A549 (cell line): ENCODE measurements around the gene RPL26. TPM values are rescaled to one million over a fixed set of nuclear protein-coding genes. Genes with fewer than 3 reads are reported as not detected.

Source experiments
- ATAC-seq, 2 experiments: fragments of 200-7000 bp in 1 of 2; fragments of >200 bp in 1 of 2; cut with Nextera tagmentation in 1 of 2; cut with Tn5 transposase in 1 of 2; 3 replicates each; pipeline versions ENCODE4 v1.8.0 to v1.9.1; 2018 to 2020; ENCODE audit warnings: mild to moderate bottlenecking in 1 of 2, moderate library complexity in 1 of 2
- CTCF ChIA-PET: fragments of 300-600 bp; sonication (Branson Sonifier 250); formaldehyde crosslinking; extraction: SDS; loops from one replicate; lab custom pipeline; 2021; ENCODE audit warnings: antibody characterized with exemption, inconsistent platforms; lab: Yijun Ruan, JAX
- POLR2A ChIA-PET: fragments of 350-600 bp; formaldehyde crosslinking; extraction: SDS; loops from one replicate; lab custom pipeline; 2021; ENCODE audit warnings: antibody characterized with exemption, inconsistent platforms; lab: Yijun Ruan, JAX
- DNase-seq, 2 experiments: peaks; one replicate each; pipeline versions ENCODE4 v3.0.0 to v3.0.0-alpha.2; 2011 to 2016; ENCODE audit warnings: low read depth in 1 of 2, low spot score in 1 of 2
- FAIRE-seq: peaks from 2 replicates; lab custom pipeline; 2011; peaks lifted over from hg19 to GRCh38; lab: Jason Lieb, UNC
- H3K27ac ChIP-seq, 2 experiments: fragments of >200 bp; sonication (Bioruptor Twin); formaldehyde crosslinking; 3 replicates each; pipeline ENCODE4 v1.5.1; 2016 to 2017
- H3K4me1 ChIP-seq: fragments of >200 bp; sonication (Bioruptor Twin); formaldehyde crosslinking; 3 replicates; pipeline ENCODE4 v1.6.1; 2016
- H3K4me2 ChIP-seq: fragments of >200 bp; sonication (Bioruptor Twin); formaldehyde crosslinking; 3 replicates; pipeline ENCODE4 v1.6.1; 2016
- H3K4me3 ChIP-seq: fragments of >200 bp; sonication (Bioruptor Twin); formaldehyde crosslinking; 3 replicates; pipeline ENCODE4 v1.5.1; 2016
- H3K9me3 ChIP-seq: fragments of >200 bp; sonication (Bioruptor Twin); formaldehyde crosslinking; 3 replicates; pipeline ENCODE4 v1.6.1; 2016
- BCL3 ChIP-seq: fragments of >200 bp; sonication (Bioruptor Twin); formaldehyde crosslinking; IDR thresholded peaks from 3 replicates; pipeline ENCODE4 v1.6.1; 2016
- CHD4 ChIP-seq: fragments of 200-600 bp; sonication (generic); IDR thresholded peaks from 2 replicates; pipeline ENCODE4 v1.6.1; 2016; ENCODE audit warnings: antibody characterized with exemption, mild to moderate bottlenecking, borderline replicate concordance
- CTCF ChIP-seq: fragments of >200 bp; sonication (Bioruptor Twin); formaldehyde crosslinking; IDR thresholded peaks from 3 replicates; pipeline ENCODE4 v1.5.1; 2016
- HEYL ChIP-seq: fragments of 250-450 bp; sonication (Bioruptor Pico); IDR thresholded peaks from 2 replicates; pipeline ENCODE4 v1.8.0; 2021; ENCODE audit warnings: mild to moderate bottlenecking, moderate library complexity
- HOXB5 ChIP-seq: fragments of 250-450 bp; sonication (Bioruptor Pico); IDR thresholded peaks from 2 replicates; pipeline ENCODE4 v1.5.0; 2020; ENCODE audit warnings: mild to moderate bottlenecking, moderate library complexity
- RARB ChIP-seq: fragments of 250-450 bp; sonication (Bioruptor Pico); IDR thresholded peaks from 2 replicates; pipeline ENCODE4 v1.8.0; 2021; ENCODE audit warnings: mild to moderate bottlenecking, moderate library complexity
- WGBS: methylation state at CpG from one replicate; pipeline ENCODE4 v1.1.6; 2017; ENCODE audit errors: missing lambda C conversion rate; 5-methylcytosine and 5-hydroxymethylcytosine counted together
- polyA plus RNA-seq, 4 experiments: library from polyadenylated mRNA; depleted of rRNA in 3 of 4; stranded (reverse); fragments of >200 nt; fragmentation: RNase III in 1 of 4; extraction: RNeasy Plus Mini Kit Qiagen cat#74134 plus additional on column Dnase treatment in 1 of 4; gene quantifications; 2 replicates in 3 of 4; 3 replicates in 1 of 4; pipeline ENCODE4 v1.2.3, GENCODE V29; 2011 to 2017
- small RNA-seq, 6 experiments: library from RNA; depleted of rRNA; stranded (forward); fragments of <200 nt; gene quantifications; one replicate each; pipeline ENCODE3, GENCODE V24; 2012

The RPL26 gene
- polyA plus RNA-seq, 2 of the 4 experiments (the other 2 are of a cell fraction): 5,521 to 7,141 TPM

GRCh38 chr17:8332128-8332527, 50.9 kb downstream of the RPL26 start:
- H3K9me3 ChIP-seq: no peaks in the 10 kb centered on the region
- ATAC-seq (no peak), FAIRE-seq (no peak), DNase-seq (no peak)
- no peaks in the 10 kb centered on the region for H3K4me1 ChIP-seq
- POLR2A ChIA-PET: interaction anchor here (1.2 kb wide), 1 partner anchor 37 kb away, joined by 4 read pairs; the partner anchor contains the start of gene SLC25A35
- no peak overlapping the region for H3K4me2 ChIP-seq
- no peak overlapping the region for H3K27ac ChIP-seq
- whole genome bisulfite sequencing: 29% methylated on average over 2 of the region's 2 CpGs
- no peak for TF ChIP-seq BCL3
- TF ChIP-seq HEYL (CRISPR knock-in tag): no peak
- no peak for TF ChIP-seq CHD4
- TF ChIP-seq HOXB5 (CRISPR knock-in tag): no peak
- no peak for TF ChIP-seq RARB
- no peak for TF ChIP-seq CTCF
- CTCF ChIA-PET: interaction anchor here (0.6 to 1.3 kb wide), 10 partner anchors 9 to 1392 kb away, joined by 3 to 6 read pairs (median 3); partner anchors contain the start of gene KRABD2
- H3K4me3 ChIP-seq: no peak overlapping the region

Small RNA genes lying within 50 kb of the gene (small RNA-seq; reads per million reads assigned to genes)
- gene RF00265: 0 reads per million in 6 experiments

Other genes with a start within 250 kb of the RPL26 start
- gene PER1, start 230.8 kb downstream of the RPL26 start, polyA plus RNA-seq (2011; rRNA removed): 5.5 and 5.6 TPM in 2 replicates
- gene PER1, start 230.8 kb downstream of the RPL26 start, polyA plus RNA-seq (2017; fragmentation: RNase III; extraction: RNeasy Plus Mini Kit Qiagen cat#74134 plus additional on column Dnase treatment): 6.8 to 8.7 TPM (median 8.4 TPM) in 3 replicates
- 21.7 and 24.7 TPM in 2 replicates for gene VAMP2, start 220.2 kb downstream of the RPL26 start, polyA plus RNA-seq (2011; rRNA removed)
- 19.2 to 23.3 TPM (median 19.3 TPM) in 3 replicates for gene VAMP2, start 220.2 kb downstream of the RPL26 start, polyA plus RNA-seq (2017; fragmentation: RNase III; extraction: RNeasy Plus Mini Kit Qiagen cat#74134 plus additional on column Dnase treatment)
- 21.8 and 22.8 TPM in 2 replicates for gene TMEM107, start 206.8 kb downstream of the RPL26 start, polyA plus RNA-seq (2011; rRNA removed)
- gene TMEM107, start 206.8 kb downstream of the RPL26 start, polyA plus RNA-seq (2017; fragmentation: RNase III; extraction: RNeasy Plus Mini Kit Qiagen cat#74134 plus additional on column Dnase treatment): 16.0 to 19.2 TPM (median 17.0 TPM) in 3 replicates
- 3.0 and 3.3 TPM in 2 replicates for gene BORCS6, start 193.0 kb downstream of the RPL26 start, polyA plus RNA-seq (2011; rRNA removed)
- 4.1 to 6.6 TPM (median 6.1 TPM) in 3 replicates for gene BORCS6, start 193.0 kb downstream of the RPL26 start, polyA plus RNA-seq (2017; fragmentation: RNase III; extraction: RNeasy Plus Mini Kit Qiagen cat#74134 plus additional on column Dnase treatment)
- gene AURKB, start 172.6 kb downstream of the RPL26 start, polyA plus RNA-seq (2011; rRNA removed): 51.0 and 59.5 TPM in 2 replicates
- 124 to 137 TPM (median 130 TPM) in 3 replicates for gene AURKB, start 172.6 kb downstream of the RPL26 start, polyA plus RNA-seq (2017; fragmentation: RNase III; extraction: RNeasy Plus Mini Kit Qiagen cat#74134 plus additional on column Dnase treatment)
- gene CTC1, start 135.1 kb downstream of the RPL26 start, polyA plus RNA-seq (2011; rRNA removed): 21.9 and 32.7 TPM in 2 replicates
- gene CTC1, start 135.1 kb downstream of the RPL26 start, polyA plus RNA-seq (2017; fragmentation: RNase III; extraction: RNeasy Plus Mini Kit Qiagen cat#74134 plus additional on column Dnase treatment): 14.9 to 21.7 TPM (median 19.7 TPM) in 3 replicates
- 51.9 and 64.5 TPM in 2 replicates for gene PFAS, start 133.9 kb downstream of the RPL26 start, polyA plus RNA-seq (2011; rRNA removed)
- gene PFAS, start 133.9 kb downstream of the RPL26 start, polyA plus RNA-seq (2017; fragmentation: RNase III; extraction: RNeasy Plus Mini Kit Qiagen cat#74134 plus additional on column Dnase treatment): 58.2 to 60.1 TPM (median 59.2 TPM) in 3 replicates
- gene RANGRF, start 94.5 kb downstream of the RPL26 start, polyA plus RNA-seq (2011; rRNA removed): 56.4 and 60.4 TPM in 2 replicates
- 43.6 to 49.0 TPM (median 47.2 TPM) in 3 replicates for gene RANGRF, start 94.5 kb downstream of the RPL26 start, polyA plus RNA-seq (2017; fragmentation: RNase III; extraction: RNeasy Plus Mini Kit Qiagen cat#74134 plus additional on column Dnase treatment)
- 6.8 and 9.1 TPM in 2 replicates for gene SLC25A35, start 87.8 kb downstream of the RPL26 start, polyA plus RNA-seq (2011; rRNA removed)
- gene SLC25A35, start 87.8 kb downstream of the RPL26 start, polyA plus RNA-seq (2017; fragmentation: RNase III; extraction: RNeasy Plus Mini Kit Qiagen cat#74134 plus additional on column Dnase treatment): 7.5 to 11.2 TPM (median 10.1 TPM) in 3 replicates
- gene ARHGEF15, start 73.0 kb downstream of the RPL26 start, polyA plus RNA-seq (2011; rRNA removed): not detected in 2 replicates
- gene ARHGEF15, start 73.0 kb downstream of the RPL26 start, polyA plus RNA-seq (2017; fragmentation: RNase III; extraction: RNeasy Plus Mini Kit Qiagen cat#74134 plus additional on column Dnase treatment): not detected in 3 replicates
- not detected in 2 replicates for gene ODF4, start 43.4 kb downstream of the RPL26 start, polyA plus RNA-seq (2011; rRNA removed)
- not detected in 3 replicates for gene ODF4, start 43.4 kb downstream of the RPL26 start, polyA plus RNA-seq (2017; fragmentation: RNase III; extraction: RNeasy Plus Mini Kit Qiagen cat#74134 plus additional on column Dnase treatment)
- gene RNF222, start 14.6 kb upstream of the RPL26 start, polyA plus RNA-seq (2011; rRNA removed): not detected in 2 replicates
- not detected in 3 replicates for gene RNF222, start 14.6 kb upstream of the RPL26 start, polyA plus RNA-seq (2017; fragmentation: RNase III; extraction: RNeasy Plus Mini Kit Qiagen cat#74134 plus additional on column Dnase treatment)
- gene NDEL1, start 52.7 kb upstream of the RPL26 start, polyA plus RNA-seq (2011; rRNA removed): 71.0 and 91.0 TPM in 2 replicates
- 50.7 to 53.3 TPM (median 51.5 TPM) in 3 replicates for gene NDEL1, start 52.7 kb upstream of the RPL26 start, polyA plus RNA-seq (2017; fragmentation: RNase III; extraction: RNeasy Plus Mini Kit Qiagen cat#74134 plus additional on column Dnase treatment)
- gene MYH10, start 247.5 kb upstream of the RPL26 start, polyA plus RNA-seq (2011; rRNA removed): 28.3 TPM in 2 replicates
- 26.4 to 26.7 TPM (median 26.5 TPM) in 3 replicates for gene MYH10, start 247.5 kb upstream of the RPL26 start, polyA plus RNA-seq (2017; fragmentation: RNase III; extraction: RNeasy Plus Mini Kit Qiagen cat#74134 plus additional on column Dnase treatment)